Prostate gland (tissue), 2 donors: ENCODE measurements around the gene CKS2. TPM values are rescaled to one million over a fixed set of nuclear protein-coding genes. Genes with fewer than 3 reads are reported as not detected.

Experiments used
- DNase-seq: peaks from one replicate; pipeline ENCODE4 v3.0.0-alpha.2; 2019; ENCODE audit warnings: low spot score
- H3K27ac ChIP-seq, 2 donors: fragments of 200-600 bp; sonication (generic); 2 replicates each; pipeline ENCODE4 v1.5.1; 2017 to 2019
- H3K27me3 ChIP-seq: fragments of 200-600 bp; sonication (generic); replicated peaks from 2 replicates; pipeline ENCODE4 v1.5.1; 2019; ENCODE audit not compliant: insufficient read depth
- H3K36me3 ChIP-seq, 2 donors: fragments of 200-600 bp; sonication (generic); 1 replicate in 1 of 2; 2 replicates in 1 of 2; pipeline versions ENCODE4 v1.5.1 to v1.8.1; 2017 to 2019
- H3K4me1 ChIP-seq: fragments of 200-600 bp; sonication (generic); replicated peaks from 2 replicates; pipeline ENCODE4 v1.5.1; 2019
- H3K4me3 ChIP-seq, 2 donors: fragments of 200-600 bp; sonication (generic); 2 replicates each; pipeline ENCODE4 v1.5.1; 2017 to 2019
- H3K9me3 ChIP-seq: fragments of 200-600 bp; sonication (generic); 2 replicates; pipeline ENCODE4 v1.5.1; 2017
- CTCF ChIP-seq, 4 experiments: fragments of 200-600 bp in 2 of 4; fragments of 450-650 bp in 2 of 4; sonication (generic) in 2 of 4; IDR thresholded peaks; 1 replicate in 3 of 4; 2 replicates in 1 of 4; pipeline ENCODE4 v1.5.1; 2016 to 2019; ENCODE audit warnings: antibody characterized with exemption in 4 of 4, mild to moderate bottlenecking in 2 of 4, moderate library complexity in 2 of 4
- POLR2A ChIP-seq: fragments of 450-650 bp; IDR thresholded peaks from one replicate; pipeline ENCODE4 v1.6.1; 2016; ENCODE audit warnings: antibody characterized with exemption, mild to moderate bottlenecking
- POLR2AphosphoS5 ChIP-seq: sonication (generic); formaldehyde crosslinking; IDR thresholded peaks from one replicate; pipeline ENCODE4 v1.6.1; 2017; ENCODE audit warnings: antibody characterized with exemption
- WGBS: methylation state at CpG from one replicate; pipeline ENCODE4 v1.1.5; 2018; 5-methylcytosine and 5-hydroxymethylcytosine counted together
- intact Hi-C: fragments of 100-400 bp; cut with DNase I; formaldehyde crosslinking; loops from one replicate; pipeline ENCODE4 v1.14.2; 2022
- total RNA-seq, 2 donors: library from RNA; depleted of rRNA; stranded (reverse); fragments of >200 nt; gene quantifications; one replicate each; pipeline ENCODE4 v1.1.0, GENCODE V29; 2016

CKS2 gene
- total RNA-seq, 2 donors from 2014 or later, result 13.8 to 87.4 TPM

- Histone ChIP-seq H3K27me3 (no peaks in the 10 kb centered on the region), H3K4me3 (no peak overlapping the region), H3K36me3 (peaks cover 15 to 19% of the 10 kb centered on the region in 2 donors), H3K9me3 (no peaks in the 10 kb centered on the region), H3K27ac (no peak overlapping the region), H3K4me1 (no peaks in the 10 kb centered on the region)
- WGBS, result 59% methylated on average over 8 of the region's 8 CpGs
- intact Hi-C loops, result no loop called here
- DNase-seq, result no peak
- no peak for TF ChIP-seq POLR2A
- TF ChIP-seq CTCF (IDR thresholded peaks at IDR 0.05), result no peak
- no peak for TF ChIP-seq POLR2AphosphoS5
Measured at GRCh38 chr9:89359751-89360261, 48.8 kb downstream of the CKS2 start.

GRCh38 chr9:89360465-89360864 is 49.5 kb downstream of the CKS2 start:
- intact Hi-C loops, result no loop called here
- no peak for DNase-seq
- Histone ChIP-seq H3K36me3 (peaks cover 15 to 19% of the 10 kb centered on the region in 2 donors), H3K27ac (no peak overlapping the region), H3K9me3 (no peaks in the 10 kb centered on the region), H3K4me1 (no peaks in the 10 kb centered on the region), H3K4me3 (no peak overlapping the region), H3K27me3 (no peaks in the 10 kb centered on the region)
- 55% methylated on average over 3 of the region's 3 CpGs for WGBS
- TF ChIP-seq POLR2A (no peak), CTCF (IDR thresholded peaks at IDR 0.05) (no peak), POLR2AphosphoS5 (no peak)

- DNase-seq, result no peak
- 91% methylated on average over 6 of the region's 6 CpGs for WGBS
- intact Hi-C loops, result no loop called here
- Histone ChIP-seq H3K4me1 (no peaks in the 10 kb centered on the region), H3K36me3 (peaks cover 15 to 19% of the 10 kb centered on the region in 2 donors), H3K27ac (no peak overlapping the region), H3K9me3 (no peaks in the 10 kb centered on the region), H3K4me3 (no peak overlapping the region), H3K27me3 (no peaks in the 10 kb centered on the region)
- TF ChIP-seq POLR2AphosphoS5 (no peak), POLR2A (no peak), CTCF (IDR thresholded peaks at IDR 0.05) (no peak)
Measured at GRCh38 chr9:89361031-89361430, 50.0 kb downstream of the CKS2 start.

GRCh38 chr9:89361816-89362646 is 51.0 kb downstream of the CKS2 start:
- WGBS, result 85% methylated on average over 9 of the region's 9 CpGs
- Histone ChIP-seq H3K9me3 (no peaks in the 10 kb centered on the region), H3K4me3 (no peak overlapping the region), H3K36me3 (peaks cover 15 to 19% of the 10 kb centered on the region in 2 donors), H3K27me3 (no peaks in the 10 kb centered on the region), H3K27ac (no peak overlapping the region), H3K4me1 (no peaks in the 10 kb centered on the region)
- TF ChIP-seq POLR2A (no peak), CTCF (IDR thresholded peaks at IDR 0.05) (no peak), POLR2AphosphoS5 (no peak)
- DNase-seq, result no peak
- intact Hi-C loops, result no loop called here
